Glutamatergic neuron (in vitro differentiated cells): ENCODE results near the gene OR6B3. TPM values are rescaled to one million over a fixed set of nuclear protein-coding genes. Genes with fewer than 3 reads are reported as not detected.
A peak's percentile ranks its signal among the peaks of the same experiment; 100 is the strongest.

Source experiments
- DNase-seq: peaks from one replicate; pipeline ENCODE4 v3.0.0; 2022
- H3K27ac Mint-ChIP-seq: one replicate; pipeline ENCODE4 v1.8.0; 2020; ENCODE audit warnings: mild to moderate bottlenecking, mixed read lengths, inconsistent platforms; ENCODE audit not compliant: unreplicated experiment
- H3K27me3 Mint-ChIP-seq: one replicate; pipeline ENCODE4 v1.8.0; 2020; ENCODE audit warnings: mild to moderate bottlenecking, moderate library complexity, mixed read lengths, inconsistent platforms; ENCODE audit not compliant: unreplicated experiment
- H3K36me3 Mint-ChIP-seq: one replicate; pipeline ENCODE4 v1.8.0; 2020; ENCODE audit warnings: mild to moderate bottlenecking, mixed read lengths, inconsistent platforms; ENCODE audit not compliant: unreplicated experiment
- H3K4me1 Mint-ChIP-seq: one replicate; pipeline ENCODE4 v1.8.0; 2020; ENCODE audit warnings: mild to moderate bottlenecking, low read depth, mixed read lengths, inconsistent platforms; ENCODE audit not compliant: unreplicated experiment
- H3K4me3 Mint-ChIP-seq: one replicate; pipeline ENCODE4 v1.8.0; 2020; ENCODE audit warnings: mild to moderate bottlenecking, mixed read lengths, inconsistent platforms; ENCODE audit not compliant: unreplicated experiment
- H3K9me3 Mint-ChIP-seq: one replicate; pipeline ENCODE4 v1.8.0; 2020; ENCODE audit warnings: mild to moderate bottlenecking, moderate library complexity, mixed read lengths, inconsistent platforms; ENCODE audit not compliant: unreplicated experiment
- total RNA-seq: library from RNA; stranded (reverse); fragmentation: NEBNext Ultra II Directional; extraction: Animal tissue kit (Norgen Biotek cat#: 25700); gene quantifications from one replicate; pipeline ENCODE4 v1.2.1, GENCODE V29; 2021; ENCODE audit not compliant: unreplicated experiment
- TF ChIP-seq, protein P1 (sequence below): fragments of 200-600 bp; sonication (generic); IDR thresholded peaks from one replicate; pipeline ENCODE4 v1.5.0; 2021; ENCODE audit not compliant: partially characterized antibody, unreplicated experiment

Gene OR6B3
- total RNA-seq, 1 donor from 2014 or later = not detected

DNA sequence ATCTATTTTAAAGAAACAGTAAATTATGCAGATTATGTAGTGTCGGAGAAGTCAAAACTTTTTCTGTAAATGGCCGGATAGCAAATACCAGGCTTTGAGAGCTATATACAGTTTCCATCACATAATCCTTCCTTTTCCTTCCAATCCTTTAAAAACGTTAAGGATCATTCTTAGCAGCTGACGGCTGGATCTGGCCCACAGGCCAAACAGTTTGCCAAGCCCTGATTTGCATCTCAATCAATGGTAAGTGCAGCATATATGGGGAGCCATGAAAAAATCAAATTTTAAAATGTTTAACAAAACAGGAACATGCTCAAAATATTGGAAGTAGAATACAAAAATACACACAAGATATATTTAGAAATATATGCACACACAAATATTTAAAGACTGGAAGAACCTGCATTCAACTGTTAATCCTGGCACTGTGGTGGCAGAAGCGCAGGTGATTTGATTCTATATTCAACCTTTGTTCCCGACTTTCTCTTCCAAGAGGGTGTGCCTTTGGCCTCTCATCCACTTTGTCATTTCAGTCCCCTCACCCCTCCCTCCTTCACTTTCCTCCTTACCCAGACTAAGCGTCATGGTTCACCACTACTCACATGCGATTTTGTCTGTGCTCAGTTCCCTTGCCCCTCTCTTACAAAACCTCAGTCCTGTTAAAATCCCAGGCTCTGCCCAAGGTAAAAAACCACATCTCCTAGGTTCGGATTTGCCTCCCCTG, 55.5 kb downstream of the OR6B3 start:
- Mint-ChIP-seq H3K36me3 (no peaks in the 10 kb centered on the region), H3K9me3 (peaks cover 2% of the 10 kb centered on the region), H3K4me3 (no peak overlapping the region), H3K27me3 (peaks cover 2% of the 10 kb centered on the region), H3K4me1 (peaks cover 10% of the 10 kb centered on the region), H3K27ac (peak overlapping the region; percentile 25)
- TF ChIP-seq, protein P1, sequence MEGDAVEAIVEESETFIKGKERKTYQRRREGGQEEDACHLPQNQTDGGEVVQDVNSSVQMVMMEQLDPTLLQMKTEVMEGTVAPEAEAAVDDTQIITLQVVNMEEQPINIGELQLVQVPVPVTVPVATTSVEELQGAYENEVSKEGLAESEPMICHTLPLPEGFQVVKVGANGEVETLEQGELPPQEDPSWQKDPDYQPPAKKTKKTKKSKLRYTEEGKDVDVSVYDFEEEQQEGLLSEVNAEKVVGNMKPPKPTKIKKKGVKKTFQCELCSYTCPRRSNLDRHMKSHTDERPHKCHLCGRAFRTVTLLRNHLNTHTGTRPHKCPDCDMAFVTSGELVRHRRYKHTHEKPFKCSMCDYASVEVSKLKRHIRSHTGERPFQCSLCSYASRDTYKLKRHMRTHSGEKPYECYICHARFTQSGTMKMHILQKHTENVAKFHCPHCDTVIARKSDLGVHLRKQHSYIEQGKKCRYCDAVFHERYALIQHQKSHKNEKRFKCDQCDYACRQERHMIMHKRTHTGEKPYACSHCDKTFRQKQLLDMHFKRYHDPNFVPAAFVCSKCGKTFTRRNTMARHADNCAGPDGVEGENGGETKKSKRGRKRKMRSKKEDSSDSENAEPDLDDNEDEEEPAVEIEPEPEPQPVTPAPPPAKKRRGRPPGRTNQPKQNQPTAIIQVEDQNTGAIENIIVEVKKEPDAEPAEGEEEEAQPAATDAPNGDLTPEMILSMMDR = no peak
- no peak for DNase-seq

Other genes with a start within 250 kb of the OR6B3 start
- 104 TPM for gene NDUFA10, start 28.2 kb downstream of the OR6B3 start, total RNA-seq
- not detected for gene OR6B2, start 23.1 kb downstream of the OR6B3 start, total RNA-seq
- 121 TPM for gene COPS9, start 82.8 kb upstream of the OR6B3 start, total RNA-seq
- gene OTOS, start 87.1 kb upstream of the OR6B3 start, total RNA-seq = not detected